ENCODE measurements around the gene ATXN7L1.

- no peak for TF ChIP-seq SMC3 (IDR thresholded peaks at IDR 0.05; ENCODE audit: low read depth, low read length)
- TF ChIP-seq RCOR1 (IDR thresholded peaks at IDR 0.05; ENCODE audit: insufficient replicate concordance, low read length), result no peak
- no peak for TF ChIP-seq POLR2A (IDR thresholded peaks at IDR 0.05; ENCODE audit: low read depth, low read length)
- no peak for TF ChIP-seq CTCF (conservative IDR thresholded peaks at IDR 0.05; ENCODE audit: low read depth, low read length)
- no peak for TF ChIP-seq RFX5 (IDR thresholded peaks at IDR 0.05; ENCODE audit: low read depth, low read length)
- no peak for TF ChIP-seq ELK1 (IDR thresholded peaks at IDR 0.05; ENCODE audit: borderline replicate concordance, low read depth, low read length)
Measured at GRCh38 chr7:105587909-105588635, 288.3 kb downstream of the ATXN7L1 start.

All from IMR-90 (cell line).